ENCODE measurements around the gene LCN2.
"Not testable (repeated sequence)": the region's sequence is repeated elsewhere in the genome, so short reads cannot be mapped to it uniquely, and the experiment has no call there.

The LCN2 gene

DNA sequence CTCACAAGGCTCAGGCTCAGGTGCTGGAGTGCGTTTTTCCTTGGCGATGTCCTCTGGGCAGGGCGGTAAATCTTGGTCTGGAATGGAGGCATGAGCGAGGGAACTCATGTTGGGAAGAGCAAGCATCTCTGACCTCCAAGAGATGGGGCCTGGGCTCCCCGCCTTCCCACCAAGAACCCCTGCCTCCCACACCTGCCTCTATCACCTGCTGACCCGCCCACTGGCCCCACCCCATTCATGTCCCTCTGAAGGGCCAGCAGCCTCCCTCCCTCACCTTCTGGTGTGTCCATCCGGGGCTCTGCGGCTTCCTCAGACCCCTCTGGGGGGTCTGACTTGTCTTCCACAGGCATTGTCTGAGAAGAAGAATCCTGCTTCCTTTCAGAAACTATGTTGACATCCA, 31.2 kb downstream of the LCN2 start:
- DNase-seq (ENCODE audit: low spot score), result no peak
- TF ChIP-seq, protein P1, sequence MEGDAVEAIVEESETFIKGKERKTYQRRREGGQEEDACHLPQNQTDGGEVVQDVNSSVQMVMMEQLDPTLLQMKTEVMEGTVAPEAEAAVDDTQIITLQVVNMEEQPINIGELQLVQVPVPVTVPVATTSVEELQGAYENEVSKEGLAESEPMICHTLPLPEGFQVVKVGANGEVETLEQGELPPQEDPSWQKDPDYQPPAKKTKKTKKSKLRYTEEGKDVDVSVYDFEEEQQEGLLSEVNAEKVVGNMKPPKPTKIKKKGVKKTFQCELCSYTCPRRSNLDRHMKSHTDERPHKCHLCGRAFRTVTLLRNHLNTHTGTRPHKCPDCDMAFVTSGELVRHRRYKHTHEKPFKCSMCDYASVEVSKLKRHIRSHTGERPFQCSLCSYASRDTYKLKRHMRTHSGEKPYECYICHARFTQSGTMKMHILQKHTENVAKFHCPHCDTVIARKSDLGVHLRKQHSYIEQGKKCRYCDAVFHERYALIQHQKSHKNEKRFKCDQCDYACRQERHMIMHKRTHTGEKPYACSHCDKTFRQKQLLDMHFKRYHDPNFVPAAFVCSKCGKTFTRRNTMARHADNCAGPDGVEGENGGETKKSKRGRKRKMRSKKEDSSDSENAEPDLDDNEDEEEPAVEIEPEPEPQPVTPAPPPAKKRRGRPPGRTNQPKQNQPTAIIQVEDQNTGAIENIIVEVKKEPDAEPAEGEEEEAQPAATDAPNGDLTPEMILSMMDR (IDR thresholded peaks at IDR 0.05; ENCODE audit: extremely low read depth, insufficient read depth, missing control alignments), result no peak
- in situ Hi-C loops (cut with MboI; ENCODE audit: low pct_unique_long_range_greater_than_20kb, low sequenced_read_pairs, unreplicated experiment), result no loop called here

DNA sequence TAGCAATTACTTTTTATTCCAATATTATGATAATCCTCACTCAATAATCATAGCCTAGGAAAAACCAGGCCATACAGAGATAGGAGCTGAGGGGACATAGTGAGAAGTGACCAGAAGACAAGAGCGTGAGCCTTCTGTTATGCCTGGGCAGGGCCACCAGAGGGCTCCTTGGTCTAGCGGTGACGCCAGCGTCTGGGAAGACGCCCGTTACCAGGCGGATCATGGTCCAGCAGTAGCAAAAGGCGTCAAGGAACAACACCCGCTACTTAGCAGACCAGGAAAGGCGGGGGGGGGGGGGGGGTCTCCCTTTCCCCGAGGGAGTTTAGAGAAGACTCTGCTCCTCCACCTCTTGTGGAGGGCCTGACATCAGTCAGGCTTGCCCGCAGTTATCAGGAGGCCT, 32.2 kb downstream of the LCN2 start:
- DNase-seq (ENCODE audit: low spot score); in situ Hi-C loops (cut with MboI; ENCODE audit: low pct_unique_long_range_greater_than_20kb, low sequenced_read_pairs, unreplicated experiment): not testable (repeated sequence)

DNA sequence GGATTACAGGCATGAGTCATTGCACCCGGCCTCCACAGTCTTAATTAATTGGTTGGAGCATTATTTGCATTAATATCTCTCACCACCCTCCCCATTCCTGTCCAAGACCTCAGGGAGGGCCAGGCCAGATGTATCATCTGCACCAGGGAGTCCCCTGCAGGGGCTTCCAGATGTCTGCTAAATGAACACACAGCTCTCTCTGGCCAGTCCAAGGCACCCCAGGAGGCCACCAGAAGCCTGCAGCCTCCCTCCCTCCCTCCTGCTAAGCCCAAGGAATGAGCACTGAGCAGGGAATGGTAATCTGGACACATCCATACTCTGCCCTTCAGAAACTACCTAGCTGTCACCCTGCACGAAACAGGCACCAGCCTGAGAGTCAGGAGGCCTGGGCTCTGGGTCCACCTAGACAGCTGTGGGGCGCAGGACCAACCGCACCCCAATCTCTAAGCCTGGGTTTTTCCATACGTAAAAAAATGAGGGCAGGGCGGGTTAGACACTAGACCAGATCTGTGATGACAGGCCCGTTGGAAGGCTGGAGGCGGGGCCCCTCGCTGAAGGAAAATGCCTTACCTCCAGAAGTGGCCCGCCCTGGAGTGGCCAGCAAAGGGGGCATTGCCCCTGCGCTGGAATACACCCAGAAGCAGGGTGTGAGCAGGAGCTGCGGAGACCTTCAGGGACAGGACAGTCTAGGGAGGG, 33.8 kb downstream of the LCN2 start:
- in situ Hi-C loops (cut with MboI; ENCODE audit: low pct_unique_long_range_greater_than_20kb, low sequenced_read_pairs, unreplicated experiment), result no loop called here
- no peak for DNase-seq (ENCODE audit: low spot score)
- TF ChIP-seq, protein P1 (IDR thresholded peaks at IDR 0.05; ENCODE audit: extremely low read depth, insufficient read depth, missing control alignments), result no peak

DNA sequence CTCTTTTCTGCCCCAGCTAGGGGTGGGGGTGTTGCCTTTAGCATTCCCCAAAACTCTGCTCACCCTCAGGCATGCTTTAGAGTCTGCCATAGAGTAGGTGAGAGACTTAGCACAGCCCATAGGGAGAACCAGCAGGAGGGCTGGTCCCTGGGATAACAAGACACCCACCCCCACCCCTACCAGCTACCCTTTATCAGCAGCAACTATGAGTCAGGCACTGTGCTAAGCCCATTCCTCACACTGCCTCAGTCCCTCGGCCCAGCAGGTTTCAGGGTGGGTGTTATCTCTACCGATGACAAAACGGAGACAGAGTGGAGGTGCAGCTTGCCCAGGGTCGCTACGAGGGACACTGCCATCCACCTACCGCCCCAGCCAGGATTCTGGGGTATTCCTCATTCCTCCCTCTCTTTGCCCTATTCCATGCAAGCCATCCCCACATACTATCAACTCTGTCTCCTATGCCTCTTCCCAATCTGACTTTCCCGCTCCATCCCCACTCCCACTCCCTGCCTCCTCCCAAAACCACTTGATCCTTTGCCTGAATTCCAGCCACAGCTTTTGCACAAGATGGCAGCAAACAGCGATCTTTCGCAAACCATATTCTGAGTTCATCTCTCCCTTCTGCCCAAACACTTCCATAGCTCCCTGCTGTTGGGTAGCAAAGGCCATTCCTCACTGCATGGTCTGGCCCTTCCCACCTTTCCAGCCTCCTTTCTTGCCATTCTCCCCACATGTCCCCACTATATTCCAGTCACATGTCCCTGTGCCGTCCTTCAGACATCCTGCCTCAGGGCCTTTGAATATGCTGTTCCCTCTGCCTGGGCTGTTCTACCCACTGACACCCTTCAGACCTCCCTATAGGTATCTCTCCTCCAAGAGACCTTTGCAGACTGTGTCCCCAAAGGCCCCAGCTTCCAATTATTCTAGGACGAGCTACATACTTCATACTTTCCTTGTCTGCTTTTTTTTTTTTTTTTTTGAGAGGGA, 37.0 kb downstream of the LCN2 start:
- TF ChIP-seq, protein P1 (IDR thresholded peaks at IDR 0.05; ENCODE audit: extremely low read depth, insufficient read depth, missing control alignments), result no peak
- in situ Hi-C loops (cut with MboI; ENCODE audit: low pct_unique_long_range_greater_than_20kb, low sequenced_read_pairs, unreplicated experiment), result no loop called here
- no peak for DNase-seq (ENCODE audit: low spot score)

DNA sequence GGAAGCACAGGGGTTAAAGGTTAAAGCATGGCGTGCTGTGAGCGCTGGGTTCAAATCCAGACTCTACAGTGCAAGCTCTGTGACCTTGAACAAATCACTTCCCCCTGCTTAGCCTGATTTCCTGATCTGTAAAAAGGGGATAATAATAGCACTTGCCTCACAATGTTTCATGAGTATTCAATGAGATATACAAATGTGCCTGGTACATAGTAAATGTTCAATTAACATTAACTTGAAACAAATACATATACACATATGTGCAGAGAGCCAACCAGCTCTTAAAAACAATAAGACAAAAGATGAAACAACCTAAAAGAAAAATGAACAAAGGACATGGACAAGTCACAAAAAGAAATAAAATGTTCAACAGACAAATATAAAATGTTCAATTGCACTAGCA, 38.1 kb downstream of the LCN2 start:
- DNase-seq (ENCODE audit: low spot score), result no peak
- in situ Hi-C loops (cut with MboI; ENCODE audit: low pct_unique_long_range_greater_than_20kb, low sequenced_read_pairs, unreplicated experiment), result no loop called here
- TF ChIP-seq, protein P1 (IDR thresholded peaks at IDR 0.05; ENCODE audit: extremely low read depth, insufficient read depth, missing control alignments), result no peak

DNA sequence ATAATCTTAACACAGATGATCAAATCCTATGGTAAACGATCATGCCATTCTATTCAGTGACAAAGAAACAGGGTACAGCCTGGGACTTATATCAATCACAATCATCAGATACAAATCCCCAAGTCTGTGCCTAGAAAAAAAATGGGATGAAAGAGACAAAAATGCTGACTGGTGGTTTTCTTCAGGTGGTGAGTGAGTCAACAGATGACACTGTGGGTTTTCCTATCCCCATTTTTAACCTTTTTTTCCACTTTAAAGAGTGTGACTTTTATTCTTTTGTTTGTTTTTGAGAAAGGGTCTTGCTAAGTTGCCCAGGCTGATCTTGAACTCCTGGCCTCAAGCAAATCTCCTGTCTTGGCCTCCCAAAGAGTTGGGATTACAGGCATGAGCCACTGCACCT, 39.0 kb downstream of the LCN2 start:
- TF ChIP-seq, protein P1 (IDR thresholded peaks at IDR 0.05; ENCODE audit: extremely low read depth, insufficient read depth, missing control alignments), result no peak
- DNase-seq (ENCODE audit: low spot score), result no peak
- in situ Hi-C loops (cut with MboI; ENCODE audit: low pct_unique_long_range_greater_than_20kb, low sequenced_read_pairs, unreplicated experiment), result no loop called here

DNA sequence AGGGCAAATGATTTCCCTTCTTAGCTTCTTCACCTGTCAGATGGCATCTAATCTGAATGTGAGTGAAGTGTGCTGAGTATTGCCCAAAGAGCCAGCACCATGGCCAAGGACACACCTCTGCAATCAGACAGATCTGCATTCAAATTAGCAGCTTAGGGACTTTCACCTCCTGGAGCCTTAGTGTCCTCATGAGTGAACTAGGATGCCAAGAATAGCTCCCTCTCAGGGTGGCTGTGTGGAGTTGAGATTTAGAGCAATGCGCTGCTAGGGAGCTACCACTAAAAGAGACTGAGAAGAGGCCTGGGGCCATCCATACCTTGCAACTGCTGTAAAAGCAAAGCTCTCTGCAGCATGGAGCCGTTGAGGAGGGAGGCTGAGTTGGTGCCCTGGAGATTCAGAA, 40.8 kb downstream of the LCN2 start:
- DNase-seq (ENCODE audit: low spot score), result no peak
- TF ChIP-seq, protein P1 (IDR thresholded peaks at IDR 0.05; ENCODE audit: extremely low read depth, insufficient read depth, missing control alignments), result no peak
- in situ Hi-C loops (cut with MboI; ENCODE audit: low pct_unique_long_range_greater_than_20kb, low sequenced_read_pairs, unreplicated experiment), result no loop called here

Measured in GM13977 (cell line).